ENCODE measurements around the gene GRK4.

DNA sequence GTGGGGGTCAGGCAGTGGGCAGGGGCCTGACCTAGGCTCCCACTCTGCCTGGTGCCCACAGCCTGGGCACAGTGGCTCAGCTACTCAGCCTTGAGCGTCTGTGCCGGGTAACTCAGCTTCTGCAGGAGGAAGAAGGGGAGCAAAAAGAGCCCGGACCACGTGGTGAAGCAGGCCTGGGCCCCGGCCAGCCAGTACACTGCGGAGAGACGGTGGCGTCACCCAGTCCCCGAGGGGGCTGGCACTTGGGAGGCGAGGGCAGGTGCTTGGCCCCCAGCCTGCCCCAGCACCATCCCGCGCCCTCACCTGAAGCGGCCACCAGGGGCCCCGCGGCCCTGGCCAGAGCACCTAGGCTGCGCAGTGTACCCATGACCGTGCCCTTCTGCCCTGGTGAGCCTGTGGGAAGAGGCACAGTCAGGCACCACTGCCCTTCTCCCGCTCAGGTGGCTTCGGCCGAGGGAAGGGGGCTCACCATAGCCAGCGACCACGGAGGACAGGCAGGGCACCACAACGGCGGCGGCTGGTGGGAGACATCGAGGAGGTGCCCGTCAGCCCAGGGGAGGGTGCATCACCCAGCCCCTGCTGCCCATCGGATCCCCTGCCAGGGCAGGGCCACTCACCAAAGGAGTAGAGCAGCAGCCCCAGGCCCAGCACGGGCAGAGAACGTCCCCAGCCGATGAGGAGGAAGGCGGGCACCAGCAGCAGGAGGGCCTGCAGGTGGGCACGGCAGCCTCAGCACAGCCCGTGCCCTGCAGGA is 32.4 kb upstream of the GRK4 start:
- TF ChIP-seq, protein P1, sequence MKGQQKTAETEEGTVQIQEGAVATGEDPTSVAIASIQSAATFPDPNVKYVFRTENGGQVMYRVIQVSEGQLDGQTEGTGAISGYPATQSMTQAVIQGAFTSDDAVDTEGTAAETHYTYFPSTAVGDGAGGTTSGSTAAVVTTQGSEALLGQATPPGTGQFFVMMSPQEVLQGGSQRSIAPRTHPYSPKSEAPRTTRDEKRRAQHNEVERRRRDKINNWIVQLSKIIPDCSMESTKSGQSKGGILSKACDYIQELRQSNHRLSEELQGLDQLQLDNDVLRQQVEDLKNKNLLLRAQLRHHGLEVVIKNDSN (IDR thresholded peaks at IDR 0.05), result no peak
- TF ChIP-seq REST (IDR thresholded peaks at IDR 0.05; ENCODE audit: low read depth), result no peak
- no peak for TF ChIP-seq YY1 (IDR thresholded peaks at IDR 0.05; ENCODE audit: low read depth)
- TF ChIP-seq TEAD4 (IDR thresholded peaks at IDR 0.05), result no peak
- TF ChIP-seq TAF1 (IDR thresholded peaks at IDR 0.05; ENCODE audit: low read depth), result no peak
- TF ChIP-seq NFIC (IDR thresholded peaks at IDR 0.05), result no peak
- no peak for TF ChIP-seq MAX (IDR thresholded peaks at IDR 0.05)

All from Ishikawa (cell line).